ENCODE measurements around the gene FIGN.

- no peak for TF ChIP-seq EZH2 (IDR thresholded peaks at IDR 0.05; ENCODE audit: low read length, missing control alignments)
- TF ChIP-seq CTCF (conservative IDR thresholded peaks at IDR 0.05 in 1 of 2, IDR thresholded peaks at IDR 0.05 in 1 of 2; ENCODE audit: low read depth in 1 of 2, low read length in 2 of 2), result no peak
Measured at GRCh38 chr2:163647300-163647699, 88.5 kb downstream of the FIGN start.

All from fibroblast of lung (primary cell).